SKM-1 (cell line): ENCODE data around the gene P3H3.
A peak's percentile ranks its signal among the peaks of the same experiment; 100 is the strongest.
"Not testable (repeated sequence)": the region's sequence is repeated elsewhere in the genome, so short reads cannot be mapped to it uniquely, and the experiment has no call there.

Source experiments
- DNase-seq: peaks from one replicate; lab custom pipeline; 2025; ENCODE audit not compliant: unreplicated experiment; lab: John Stamatoyannopoulos, UW

P3H3 gene

GRCh38 chr12:6865307-6865706 lies 37.1 kb downstream of the P3H3 start:
- DNase-seq, result not testable (repeated sequence)

GRCh38 chr12:6866163-6866919 lies 38.1 kb downstream of the P3H3 start:
- DNase-seq, result no peak

GRCh38 chr12:6866920-6867412 lies 38.8 kb downstream of the P3H3 start:
- no peak for DNase-seq

- peak; percentile 21 for DNase-seq
Measured at GRCh38 chr12:6867413-6868210, 39.4 kb downstream of the P3H3 start, which contains the start of gene TPI1. TPI1 (plus strand) TSS chr12:6867531; CDS start chr12:6867567, 36 bp downstream.

- DNase-seq, result no peak
Measured at GRCh38 chr12:6868211-6869048, 40.2 kb downstream of the P3H3 start.

GRCh38 chr12:6869049-6870021 lies 41.1 kb downstream of the P3H3 start:
- peak; percentile 20 for DNase-seq

- not testable (repeated sequence) for DNase-seq
Measured at GRCh38 chr12:6870304-6870703, 42.1 kb downstream of the P3H3 start.

- no peak for DNase-seq
Measured at GRCh38 chr12:6871052-6871957, 43.1 kb downstream of the P3H3 start.

- no peak for DNase-seq
Measured at GRCh38 chr12:6872073-6873048, 44.2 kb downstream of the P3H3 start.

- DNase-seq, result peak; percentile 80
Measured at GRCh38 chr12:6873094-6874014, 45.1 kb downstream of the P3H3 start, which contains the start of gene SPSB2. SPSB2 (minus strand) TSS chr12:6873303; CDS start chr12:6872901, 402 bp downstream.

- DNase-seq, result not testable (repeated sequence)
Measured at GRCh38 chr12:6874015-6874368, 45.8 kb downstream of the P3H3 start.

GRCh38 chr12:6879824-6880223 lies 51.6 kb downstream of the P3H3 start:
- not testable (repeated sequence) for DNase-seq

- no peak for DNase-seq
Measured at GRCh38 chr12:6883252-6883651, 55.0 kb downstream of the P3H3 start.

- DNase-seq, result no peak
Measured at GRCh38 chr12:6883683-6884082, 55.5 kb downstream of the P3H3 start.

GRCh38 chr12:6884539-6884938 lies 56.3 kb downstream of the P3H3 start:
- DNase-seq, result no peak

GRCh38 chr12:6886206-6886999 lies 58.2 kb downstream of the P3H3 start:
- DNase-seq, result not testable (repeated sequence)
